ENCODE results near the gene MYH14.
"Not testable (repeated sequence)": the region's sequence is repeated elsewhere in the genome, so short reads cannot be mapped to it uniquely, and the experiment has no call there.

MYH14 gene

DNA sequence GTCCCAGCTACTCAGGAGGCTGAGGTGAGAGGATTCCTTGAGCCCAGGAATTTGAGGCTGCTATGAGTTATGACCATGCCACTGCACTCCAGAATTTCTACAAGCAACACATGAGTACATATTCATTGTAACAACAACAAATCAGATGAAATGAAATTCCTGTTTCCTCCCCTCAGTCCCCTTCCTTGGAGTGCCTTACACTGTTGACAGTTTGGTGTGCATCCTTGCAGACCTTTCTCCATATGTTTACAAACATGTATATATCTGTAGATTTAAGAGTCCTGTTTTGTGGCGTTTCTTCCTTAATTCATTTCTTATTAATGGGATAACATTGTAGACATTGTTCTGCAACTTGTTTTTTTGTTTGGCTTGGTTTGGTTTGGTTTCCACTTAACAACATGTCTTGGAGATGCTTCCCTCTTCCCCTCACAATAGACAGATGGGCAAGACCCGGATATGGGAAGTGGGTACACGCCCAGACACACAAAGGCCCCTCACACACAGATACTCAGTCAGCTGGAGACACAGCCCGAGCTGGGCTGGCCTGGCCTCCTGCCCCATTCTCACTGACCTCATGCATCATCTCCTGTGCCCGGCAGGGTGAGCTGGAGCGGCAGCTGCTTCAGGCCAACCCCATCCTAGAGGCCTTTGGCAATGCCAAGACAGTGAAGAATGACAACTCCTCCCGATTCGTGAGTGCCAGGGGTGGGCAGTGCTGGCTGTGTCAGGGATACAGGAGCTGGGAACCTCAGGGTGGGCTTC lies 21.7 kb downstream of the MYH14 start:
- no peak for DNase-seq (ENCODE audit: low spot score)

DNA sequence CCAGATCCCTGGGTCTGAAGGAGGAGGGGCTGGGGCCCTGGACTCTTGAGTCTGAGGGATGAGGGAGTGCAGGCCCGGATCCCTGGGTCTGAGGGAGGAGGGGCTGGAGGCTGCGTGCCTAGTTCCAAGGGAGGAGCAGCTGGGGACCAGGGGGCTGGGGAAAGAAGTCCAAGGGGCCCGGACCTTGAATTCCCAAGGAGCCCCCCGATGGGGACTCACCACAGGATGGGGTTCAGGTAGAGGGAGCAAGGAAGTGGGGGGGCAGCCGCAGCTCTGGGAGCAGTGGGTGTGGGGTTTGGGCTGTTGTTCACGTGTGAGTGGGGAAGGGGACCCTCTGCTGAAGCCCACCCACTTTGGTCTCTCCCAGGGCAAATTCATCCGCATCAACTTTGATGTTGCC lies 23.1 kb downstream of the MYH14 start:
- DNase-seq (ENCODE audit: low spot score) = no peak

DNA sequence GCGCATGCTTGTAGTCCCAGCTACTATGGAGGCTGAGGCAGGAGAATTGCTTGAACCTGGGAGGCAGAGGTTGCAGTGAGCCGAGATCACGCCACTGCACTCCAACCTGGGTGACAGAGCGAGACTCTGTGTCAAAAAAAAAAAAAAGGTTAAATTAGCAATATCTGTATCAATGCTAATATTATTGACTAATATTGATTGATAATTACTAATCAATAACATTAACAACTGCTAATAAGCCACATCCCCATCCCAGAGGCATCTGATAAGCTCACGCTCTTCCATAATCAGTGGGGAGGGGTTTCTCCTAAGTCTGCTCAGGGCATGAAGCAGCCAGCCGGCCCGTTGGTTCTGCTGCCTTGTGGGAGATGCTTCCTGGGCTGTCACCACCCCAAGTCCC lies 24.7 kb downstream of the MYH14 start:
- not testable (repeated sequence) for DNase-seq (ENCODE audit: low spot score)

- DNase-seq (ENCODE audit: low spot score) = no peak
Observed at GRCh38 chr19:50230379-50231351, 27.2 kb downstream of the MYH14 start.

DNA sequence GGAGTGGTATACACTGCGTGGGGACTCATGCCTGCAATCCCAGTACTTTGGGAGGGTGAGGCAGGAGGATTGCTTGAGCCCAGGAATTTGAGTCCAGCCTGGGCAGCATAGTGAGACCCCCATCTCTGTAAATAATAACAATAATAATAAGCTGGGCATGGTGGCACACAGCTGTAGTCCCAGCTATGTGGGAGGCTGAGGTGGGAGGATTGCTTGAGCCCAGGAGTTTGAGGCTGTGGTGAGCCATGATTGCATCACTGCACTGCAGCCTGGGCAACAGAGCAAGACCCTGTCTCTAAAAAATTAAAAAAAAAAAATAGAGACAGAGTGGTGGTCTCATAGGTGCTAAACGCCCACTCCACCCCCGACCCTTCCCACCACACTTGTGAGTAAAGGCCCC lies 28.0 kb downstream of the MYH14 start:
- DNase-seq (ENCODE audit: low spot score) = not testable (repeated sequence)

GRCh38 chr19:50231821-50232220 lies 28.4 kb downstream of the MYH14 start:
- DNase-seq (ENCODE audit: low spot score) = no peak

DNA sequence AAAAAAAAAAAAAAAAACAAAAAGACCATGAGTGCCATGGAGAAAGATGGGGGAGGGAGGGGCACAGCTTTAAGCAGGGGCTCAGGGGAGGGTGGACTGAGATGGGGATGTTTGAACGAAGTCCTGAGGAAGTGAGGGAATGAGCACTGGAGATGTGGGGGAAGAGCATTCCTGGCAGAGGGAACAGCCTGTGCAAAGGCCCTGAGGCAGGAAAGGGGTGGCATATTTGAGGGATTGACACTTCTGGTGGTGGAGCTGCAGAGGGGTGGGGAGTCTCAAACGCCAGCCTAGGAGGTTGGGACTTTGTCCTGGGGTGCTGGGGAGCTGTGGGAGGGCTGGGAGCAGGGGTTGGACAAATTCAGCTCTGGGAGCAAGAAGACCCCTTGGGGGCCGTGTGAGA lies 29.2 kb downstream of the MYH14 start:
- DNase-seq (ENCODE audit: low spot score) = no peak

GRCh38 chr19:50233308-50233910 lies 30.0 kb downstream of the MYH14 start:
- DNase-seq (ENCODE audit: low spot score) = no peak

DNA sequence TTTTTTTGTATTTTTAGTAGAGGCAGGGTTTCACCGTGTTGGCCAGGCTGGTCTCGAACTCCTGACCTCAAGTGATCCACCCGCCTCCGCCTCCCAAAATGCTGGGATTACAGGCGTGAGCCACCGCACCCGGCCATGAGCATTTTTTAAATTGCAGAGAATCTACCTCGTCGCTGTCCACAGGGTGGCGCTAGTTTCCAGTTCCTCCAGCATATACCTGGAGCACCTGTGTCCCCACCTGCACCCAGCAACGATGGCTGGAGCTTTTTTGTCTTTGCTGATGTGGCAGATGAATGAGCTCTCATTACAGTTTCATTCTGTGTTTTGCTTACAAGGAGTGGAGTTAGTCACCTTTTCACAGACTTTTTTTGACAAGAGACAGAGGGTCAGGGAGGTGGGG lies 34.1 kb downstream of the MYH14 start:
- not testable (repeated sequence) for DNase-seq (ENCODE audit: low spot score)

- no peak for DNase-seq (ENCODE audit: low spot score)
Observed at GRCh38 chr19:50238043-50238442, 34.6 kb downstream of the MYH14 start.

DNA sequence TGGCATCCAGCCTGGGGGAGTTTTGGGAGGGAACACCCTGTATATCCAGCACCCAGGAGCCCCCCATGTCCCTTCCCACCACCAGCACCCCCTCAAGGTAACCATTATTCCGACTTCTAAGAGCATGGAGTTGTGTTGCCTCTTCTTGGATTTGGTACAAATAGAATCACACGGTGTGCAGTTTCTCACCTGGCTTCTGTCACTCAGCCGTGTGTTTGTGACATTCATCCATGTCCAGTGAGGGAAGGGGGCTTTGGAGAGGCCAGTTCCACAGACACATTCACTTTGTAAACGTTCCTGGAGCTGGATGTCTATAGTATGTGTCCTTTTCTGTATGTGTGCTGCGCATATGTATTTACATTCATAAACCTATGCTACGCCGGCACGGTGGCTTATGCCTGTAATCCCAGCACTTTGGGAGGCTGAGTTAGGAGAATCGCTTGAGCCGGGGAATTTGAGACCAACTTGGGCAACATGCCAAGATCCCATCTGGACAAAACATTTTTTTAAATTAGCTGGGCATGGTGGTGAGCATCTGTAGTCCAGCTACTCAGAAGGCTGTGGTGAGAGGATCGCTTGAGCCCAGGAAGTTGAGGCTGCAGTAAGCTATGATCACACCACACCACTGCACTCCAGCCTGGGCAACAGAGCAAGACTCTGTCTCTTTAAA lies 36.6 kb downstream of the MYH14 start:
- DNase-seq (ENCODE audit: low spot score) = no peak

DNA sequence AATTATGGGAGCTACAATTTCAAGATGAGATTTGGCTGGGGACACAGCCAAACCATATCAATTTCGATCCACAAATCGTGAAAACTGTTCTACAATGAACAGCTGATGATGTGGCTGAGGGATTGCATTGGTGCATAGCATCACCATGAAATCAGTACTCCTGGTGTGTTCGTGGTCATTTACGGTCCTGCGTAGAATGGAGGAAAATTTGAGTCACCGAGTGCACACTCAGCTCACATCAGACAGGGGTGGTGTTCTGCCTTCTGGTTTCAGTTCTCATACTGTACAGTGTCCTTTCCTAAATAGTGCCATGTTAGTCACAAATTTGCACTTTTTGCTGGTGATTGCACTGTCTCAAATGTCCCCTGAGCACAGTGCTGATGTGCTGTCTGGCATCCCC lies 39.2 kb downstream of the MYH14 start:
- no peak for DNase-seq (ENCODE audit: low spot score)

DNA sequence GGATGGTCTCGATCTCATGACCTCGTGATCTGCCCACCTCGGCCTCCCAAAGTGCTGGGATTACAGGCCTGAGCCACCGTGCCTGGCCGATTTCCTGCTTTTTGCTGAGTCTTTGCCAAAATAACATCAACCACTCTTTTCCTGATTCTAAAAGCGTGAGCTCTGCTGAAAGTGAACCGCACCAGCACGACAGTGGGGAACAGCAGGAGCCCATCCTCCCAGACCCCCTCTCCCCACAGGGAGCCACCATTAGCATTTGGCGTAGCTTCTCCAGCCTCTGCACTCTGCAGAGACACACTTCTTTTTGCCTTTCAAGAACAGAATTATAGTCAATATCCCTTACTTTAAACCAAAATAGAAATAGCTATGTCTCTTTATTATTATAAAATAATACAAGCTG lies 41.3 kb downstream of the MYH14 start:
- no peak for DNase-seq (ENCODE audit: low spot score)

DNA sequence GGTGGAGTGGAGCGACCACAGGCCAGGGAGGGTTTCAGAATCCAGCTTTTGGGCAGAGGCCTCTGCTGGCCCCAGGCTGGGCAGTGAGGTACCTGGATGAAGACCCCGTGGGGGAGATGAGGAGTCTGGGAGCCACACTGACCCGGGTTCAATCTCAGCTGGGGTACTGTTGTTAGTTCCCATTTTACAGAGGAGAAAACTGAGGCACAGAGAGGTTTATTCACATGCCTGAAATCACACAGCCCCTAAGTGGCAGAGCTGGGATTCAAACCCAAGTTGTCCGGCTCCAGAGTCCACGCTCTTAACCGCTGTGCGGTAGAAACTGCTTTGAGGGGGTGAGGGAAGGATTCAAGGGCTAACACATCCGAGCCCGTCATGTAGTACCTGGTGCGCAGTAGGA lies 45.0 kb downstream of the MYH14 start:
- no peak for DNase-seq (ENCODE audit: low spot score)

GRCh38 chr19:50248826-50249225 lies 45.4 kb downstream of the MYH14 start:
- DNase-seq (ENCODE audit: low spot score) = no peak

- DNase-seq (ENCODE audit: low spot score) = no peak
Observed at GRCh38 chr19:50249636-50250035, 46.2 kb downstream of the MYH14 start.

DNA sequence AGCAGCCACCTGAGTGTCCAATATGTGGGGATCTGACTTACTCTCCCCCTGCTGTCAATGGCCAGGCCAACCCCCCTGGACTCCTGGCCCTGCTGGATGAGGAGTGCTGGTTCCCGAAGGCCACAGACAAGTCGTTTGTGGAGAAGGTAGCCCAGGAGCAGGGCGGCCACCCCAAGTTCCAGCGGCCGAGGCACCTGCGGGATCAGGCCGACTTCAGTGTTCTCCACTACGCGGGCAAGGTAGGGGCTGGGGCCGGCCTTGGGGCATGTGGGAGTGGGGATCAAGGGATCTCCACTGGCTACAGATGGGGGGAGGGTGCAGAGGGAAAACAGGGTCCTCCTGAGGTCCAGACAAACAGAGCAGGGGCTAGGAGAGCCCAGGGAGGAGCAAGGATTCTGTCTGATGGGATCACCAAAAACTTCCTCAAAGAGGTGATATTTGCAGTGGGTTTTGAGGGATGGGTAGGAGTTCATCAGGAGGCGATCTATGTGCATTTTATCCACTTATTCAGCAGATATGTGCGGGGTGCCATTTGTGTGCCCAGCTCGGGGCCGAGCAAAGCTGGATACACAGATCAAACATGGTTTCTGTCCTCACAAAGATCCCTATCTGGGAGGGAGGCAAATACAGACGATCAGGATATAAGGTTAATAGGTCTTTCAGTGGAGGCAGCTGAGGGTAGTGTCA lies 47.2 kb downstream of the MYH14 start:
- no peak for DNase-seq (ENCODE audit: low spot score)

GRCh38 chr19:50252111-50252886 lies 48.9 kb downstream of the MYH14 start:
- peak; percentile 8 for DNase-seq (ENCODE audit: low spot score)

GRCh38 chr19:50252887-50253268 lies 49.5 kb downstream of the MYH14 start:
- no peak for DNase-seq (ENCODE audit: low spot score)

- DNase-seq (ENCODE audit: low spot score) = no peak
Observed at GRCh38 chr19:50255115-50255514, 51.7 kb downstream of the MYH14 start.

DNA sequence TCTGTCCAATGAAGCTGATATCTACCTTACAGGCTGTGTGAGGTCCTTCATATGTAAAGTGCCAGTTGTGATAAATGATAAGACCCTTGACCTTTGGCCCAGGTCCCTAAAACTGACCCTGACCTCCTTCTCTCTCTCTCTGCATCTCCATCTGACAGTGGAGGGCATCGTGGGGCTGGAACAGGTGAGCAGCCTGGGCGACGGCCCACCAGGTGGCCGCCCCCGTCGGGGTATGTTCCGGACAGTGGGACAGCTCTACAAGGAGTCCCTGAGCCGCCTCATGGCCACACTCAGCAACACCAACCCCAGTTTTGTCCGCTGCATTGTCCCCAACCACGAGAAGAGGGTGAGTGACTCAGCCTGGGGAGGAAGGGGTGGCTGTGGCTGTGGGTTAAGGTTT lies 53.7 kb downstream of the MYH14 start:
- DNase-seq (ENCODE audit: low spot score) = no peak
